SK-N-SH treated with all-trans-retinoic acid at 6 μM for 48 hours (cell line): Measurements from ENCODE around the gene KAT6B.

Experiments used
- ATAC-seq: fragments of 200-7000 bp; cut with Tn5 transposase; 3 replicates; pipeline ENCODE4 v1.9.1; 2020; ENCODE audit warnings: mild to moderate bottlenecking, moderate library complexity
- ARNTL ChIP-seq: fragments of 450-650 bp; formaldehyde crosslinking; IDR thresholded peaks from 2 replicates; pipeline ENCODE4 v1.5.0; 2020; ENCODE audit warnings: low read depth, mild to moderate bottlenecking, moderate library complexity, borderline replicate concordance
- BACH2 ChIP-seq: fragments of 250-450 bp; sonication (Bioruptor Pico); IDR thresholded peaks from 2 replicates; pipeline ENCODE4 v1.9.0; 2021; ENCODE audit warnings: mild to moderate bottlenecking, borderline replicate concordance
- CREB5 ChIP-seq: fragments of 250-450 bp; sonication (Bioruptor Pico); IDR thresholded peaks from 2 replicates; pipeline ENCODE4 v1.5.1; 2020; ENCODE audit warnings: low read depth, mild to moderate bottlenecking, moderate library complexity
- CSDC2 ChIP-seq: fragments of 250-450 bp; sonication (Bioruptor Pico); IDR thresholded peaks from 2 replicates; pipeline ENCODE4 v1.5.0; 2020; ENCODE audit warnings: mild to moderate bottlenecking, moderate library complexity
- CSRNP3 ChIP-seq: fragments of 250-450 bp; sonication (Bioruptor Pico); IDR thresholded peaks from 2 replicates; pipeline ENCODE4 v1.5.1; 2021; ENCODE audit warnings: mild to moderate bottlenecking, moderate library complexity
- ESRRG ChIP-seq: fragments of 250-450 bp; sonication (Bioruptor Pico); IDR thresholded peaks from 2 replicates; pipeline ENCODE4 v1.6.1; 2021; ENCODE audit warnings: mild to moderate bottlenecking
- PATZ1 ChIP-seq: fragments of 250-450 bp; sonication (Bioruptor Pico); IDR thresholded peaks from 2 replicates; pipeline ENCODE4 v1.8.0; 2020; ENCODE audit warnings: mild to moderate bottlenecking, moderate library complexity, borderline replicate concordance
- POU6F1 ChIP-seq: fragments of 250-450 bp; sonication (Bioruptor Pico); IDR thresholded peaks from 2 replicates; pipeline ENCODE4 v1.8.0; 2021; ENCODE audit warnings: low read depth, mild to moderate bottlenecking, moderate library complexity, borderline replicate concordance
- PPARA ChIP-seq: fragments of 250-450 bp; sonication (Bioruptor Pico); IDR thresholded peaks from 2 replicates; pipeline ENCODE4 v1.5.0; 2020; ENCODE audit warnings: mild to moderate bottlenecking, borderline replicate concordance
- RARB ChIP-seq: fragments of 250-450 bp; sonication (Bioruptor Pico); IDR thresholded peaks from 2 replicates; pipeline ENCODE4 v1.8.0; 2021; ENCODE audit warnings: mild to moderate bottlenecking, moderate library complexity
- SNAI2 ChIP-seq: fragments of 250-450 bp; sonication (Bioruptor Pico); IDR thresholded peaks from 2 replicates; pipeline ENCODE4 v1.5.0; 2020; ENCODE audit warnings: mild to moderate bottlenecking, moderate library complexity
- TCF4 ChIP-seq: fragments of 250-450 bp; sonication (Bioruptor Pico); IDR thresholded peaks from 2 replicates; pipeline ENCODE4 v1.8.0; 2021; ENCODE audit warnings: mild to moderate bottlenecking, moderate library complexity, borderline replicate concordance
- TOX ChIP-seq: fragments of 250-450 bp; sonication (Bioruptor Pico); IDR thresholded peaks from 2 replicates; pipeline ENCODE4 v1.8.0; 2021; ENCODE audit warnings: mild to moderate bottlenecking, moderate library complexity, borderline replicate concordance
- TSHZ2 ChIP-seq: fragments of 250-450 bp; sonication (Bioruptor Pico); IDR thresholded peaks from 2 replicates; pipeline ENCODE4 v1.5.0; 2020; ENCODE audit warnings: mild to moderate bottlenecking, moderate library complexity
- ZC3H10 ChIP-seq: fragments of 250-450 bp; sonication (Bioruptor Pico); IDR thresholded peaks from 2 replicates; pipeline ENCODE4 v1.5.1; 2021; ENCODE audit warnings: mild to moderate bottlenecking, moderate library complexity
- ZFP3 ChIP-seq: fragments of 250-450 bp; sonication (Bioruptor Pico); IDR thresholded peaks from 2 replicates; pipeline ENCODE4 v1.5.0; 2020; ENCODE audit warnings: mild to moderate bottlenecking, moderate library complexity
- ZNF565 ChIP-seq: fragments of 450-650 bp; formaldehyde crosslinking; conservative IDR thresholded peaks from 2 replicates; pipeline ENCODE4 v1.5.0; 2020; ENCODE audit warnings: low read depth, mild to moderate bottlenecking, moderate library complexity
- ZNF70 ChIP-seq: fragments of 450-650 bp; formaldehyde crosslinking; IDR thresholded peaks from 2 replicates; pipeline ENCODE4 v1.5.0; 2020; ENCODE audit warnings: mild to moderate bottlenecking, moderate library complexity
- ZNF8 ChIP-seq: fragments of 450-650 bp; formaldehyde crosslinking; IDR thresholded peaks from 2 replicates; pipeline ENCODE4 v1.5.0; 2020; ENCODE audit warnings: mild to moderate bottlenecking, moderate library complexity

KAT6B gene

GRCh38 chr10:74822101-74822500 is 4.3 kb upstream of the KAT6B start:
- no peak for ATAC-seq
- no peak for TF ChIP-seq ZFP3 (CRISPR knock-in tag)
- no peak for TF ChIP-seq BACH2 (CRISPR knock-in tag)
- no peak for TF ChIP-seq SNAI2 (CRISPR knock-in tag)
- TF ChIP-seq CSRNP3 (CRISPR knock-in tag) = no peak
- TF ChIP-seq ZNF565 (CRISPR knock-in tag) = no peak
- TF ChIP-seq ESRRG (CRISPR knock-in tag) = no peak
- no peak for TF ChIP-seq ZC3H10 (CRISPR knock-in tag)
- no peak for TF ChIP-seq ARNTL
- no peak for TF ChIP-seq ZNF8 (CRISPR knock-in tag)
- TF ChIP-seq TSHZ2 (CRISPR knock-in tag) = no peak
- TF ChIP-seq CSDC2 (CRISPR knock-in tag) = no peak
- TF ChIP-seq PATZ1 (CRISPR knock-in tag) = no peak
- no peak for TF ChIP-seq ZNF70 (CRISPR knock-in tag)
- TF ChIP-seq POU6F1 (CRISPR knock-in tag) = no peak
- TF ChIP-seq TOX (CRISPR knock-in tag) = no peak

GRCh38 chr10:74822521-74823089 is 3.8 kb upstream of the KAT6B start:
- TF ChIP-seq ZC3H10 (CRISPR knock-in tag) = no peak
- TF ChIP-seq TCF4 (CRISPR knock-in tag) = no peak
- TF ChIP-seq ZNF565 (CRISPR knock-in tag) = no peak
- no peak for TF ChIP-seq RARB
- no peak for TF ChIP-seq ZNF8 (CRISPR knock-in tag)
- peak; percentile 38; the same call in 1 of the 2 replicates for TF ChIP-seq TSHZ2 (CRISPR knock-in tag)
- TF ChIP-seq ZFP3 (CRISPR knock-in tag) = no peak
- no peak for TF ChIP-seq PPARA (CRISPR knock-in tag)
- no peak for TF ChIP-seq CREB5 (CRISPR knock-in tag)
- ATAC-seq = no peak
